ENCODE measurements around the gene TMEM109. TPM values are rescaled to one million over a fixed set of nuclear protein-coding genes. Genes with fewer than 3 reads are reported as not detected.

TMEM109 gene
- total RNA-seq, 1 experiment from 2014 or later = 26.8 TPM

DNA sequence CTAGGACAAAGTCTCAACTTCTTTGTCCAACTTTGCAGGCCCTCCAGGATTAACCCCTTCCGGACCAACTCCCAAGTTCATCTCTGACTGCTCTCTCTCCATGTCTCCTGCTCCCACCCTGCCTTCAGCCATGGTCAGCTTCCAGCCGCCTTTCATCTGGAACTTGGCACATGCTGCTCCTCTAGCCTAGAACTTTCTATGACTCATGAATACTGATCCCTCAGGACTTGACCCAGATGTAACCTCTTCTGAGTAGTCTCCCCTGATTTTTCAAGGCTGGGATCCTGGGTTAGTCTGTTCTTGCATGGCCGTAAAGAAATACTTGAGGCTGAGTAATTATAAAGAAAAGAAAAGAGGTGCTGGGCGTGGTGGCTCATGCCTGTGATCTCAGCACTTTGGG, 43.2 kb downstream of the TMEM109 start (continued):
- no peak for TF ChIP-seq NR1H2 (CRISPR knock-in tag; IDR thresholded peaks at IDR 0.05)

DNA sequence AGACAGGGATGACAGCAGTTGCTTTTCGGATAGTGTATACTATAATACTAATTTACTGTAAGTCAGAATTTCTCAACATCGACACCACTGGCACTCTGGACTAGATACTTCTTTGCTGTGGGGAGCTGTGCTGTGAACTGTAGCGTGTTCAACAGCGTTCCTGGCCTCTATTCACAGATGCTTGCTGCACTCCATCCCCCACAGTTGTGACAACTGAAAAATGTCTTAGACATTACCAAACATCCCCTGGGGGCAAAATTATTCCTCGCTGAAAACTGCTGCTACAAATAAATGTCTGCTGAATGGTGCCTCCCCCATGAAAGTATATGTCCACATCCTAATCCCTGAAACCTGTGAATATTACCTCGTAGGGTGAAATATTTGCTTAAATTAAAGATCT, 45.5 kb downstream of the TMEM109 start:
- ChIA-PET CTCF (interaction anchor here (1.5 kb wide), 1 partner anchor 10 kb away, joined by 4 read pairs; no protein-coding TSS in a partner anchor), POLR2A (no interaction called here)
- no peak overlapping the region for H3K27ac Mint-ChIP-seq
- ATAC-seq (no peak), DNase-seq (ENCODE audit: low spot score) (no peak)
- TF ChIP-seq, protein P1, sequence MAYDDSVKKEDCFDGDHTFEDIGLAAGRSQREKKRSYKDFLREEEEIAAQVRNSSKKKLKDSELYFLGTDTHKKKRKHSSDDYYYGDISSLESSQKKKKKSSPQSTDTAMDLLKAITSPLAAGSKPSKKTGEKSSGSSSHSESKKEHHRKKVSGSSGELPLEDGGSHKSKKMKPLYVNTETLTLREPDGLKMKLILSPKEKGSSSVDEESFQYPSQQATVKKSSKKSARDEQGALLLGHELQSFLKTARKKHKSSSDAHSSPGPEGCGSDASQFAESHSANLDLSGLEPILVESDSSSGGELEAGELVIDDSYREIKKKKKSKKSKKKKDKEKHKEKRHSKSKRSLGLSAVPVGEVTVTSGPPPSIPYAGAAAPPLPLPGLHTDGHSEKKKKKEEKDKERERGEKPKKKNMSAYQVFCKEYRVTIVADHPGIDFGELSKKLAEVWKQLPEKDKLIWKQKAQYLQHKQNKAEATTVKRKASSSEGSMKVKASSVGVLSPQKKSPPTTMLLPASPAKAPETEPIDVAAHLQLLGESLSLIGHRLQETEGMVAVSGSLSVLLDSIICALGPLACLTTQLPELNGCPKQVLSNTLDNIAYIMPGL (CRISPR knock-in tag; IDR thresholded peaks at IDR 0.05) = no peak
- no peak for TF ChIP-seq MYBL2 (CRISPR knock-in tag; IDR thresholded peaks at IDR 0.05)
- TF ChIP-seq RELA (CRISPR knock-in tag; IDR thresholded peaks at IDR 0.05; ENCODE audit: borderline replicate concordance) = no peak
- TF ChIP-seq, protein P2, sequence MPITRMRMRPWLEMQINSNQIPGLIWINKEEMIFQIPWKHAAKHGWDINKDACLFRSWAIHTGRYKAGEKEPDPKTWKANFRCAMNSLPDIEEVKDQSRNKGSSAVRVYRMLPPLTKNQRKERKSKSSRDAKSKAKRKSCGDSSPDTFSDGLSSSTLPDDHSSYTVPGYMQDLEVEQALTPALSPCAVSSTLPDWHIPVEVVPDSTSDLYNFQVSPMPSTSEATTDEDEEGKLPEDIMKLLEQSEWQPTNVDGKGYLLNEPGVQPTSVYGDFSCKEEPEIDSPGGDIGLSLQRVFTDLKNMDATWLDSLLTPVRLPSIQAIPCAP (CRISPR knock-in tag; IDR thresholded peaks at IDR 0.05) = no peak
- TF ChIP-seq PRRX2 (CRISPR knock-in tag; IDR thresholded peaks at IDR 0.05) = no peak
- TF ChIP-seq ZNF423 (CRISPR knock-in tag; IDR thresholded peaks at IDR 0.05) = no peak
- no peak for TF ChIP-seq NFATC4 (CRISPR knock-in tag; IDR thresholded peaks at IDR 0.05)
- TF ChIP-seq, protein P3, sequence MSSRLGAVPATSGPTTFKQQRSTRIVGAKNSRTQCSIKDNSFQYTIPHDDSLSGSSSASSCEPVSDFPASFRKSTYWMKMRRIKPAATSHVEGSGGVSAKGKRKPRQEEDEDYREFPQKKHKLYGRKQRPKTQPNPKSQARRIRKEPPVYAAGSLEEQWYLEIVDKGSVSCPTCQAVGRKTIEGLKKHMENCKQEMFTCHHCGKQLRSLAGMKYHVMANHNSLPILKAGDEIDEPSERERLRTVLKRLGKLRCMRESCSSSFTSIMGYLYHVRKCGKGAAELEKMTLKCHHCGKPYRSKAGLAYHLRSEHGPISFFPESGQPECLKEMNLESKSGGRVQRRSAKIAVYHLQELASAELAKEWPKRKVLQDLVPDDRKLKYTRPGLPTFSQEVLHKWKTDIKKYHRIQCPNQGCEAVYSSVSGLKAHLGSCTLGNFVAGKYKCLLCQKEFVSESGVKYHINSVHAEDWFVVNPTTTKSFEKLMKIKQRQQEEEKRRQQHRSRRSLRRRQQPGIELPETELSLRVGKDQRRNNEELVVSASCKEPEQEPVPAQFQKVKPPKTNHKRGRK (CRISPR knock-in tag; IDR thresholded peaks at IDR 0.05; ENCODE audit: borderline replicate concordance) = no peak
- TF ChIP-seq ELF4 (CRISPR knock-in tag; IDR thresholded peaks at IDR 0.05; ENCODE audit: low read depth) = no peak
- TF ChIP-seq, protein P4, sequence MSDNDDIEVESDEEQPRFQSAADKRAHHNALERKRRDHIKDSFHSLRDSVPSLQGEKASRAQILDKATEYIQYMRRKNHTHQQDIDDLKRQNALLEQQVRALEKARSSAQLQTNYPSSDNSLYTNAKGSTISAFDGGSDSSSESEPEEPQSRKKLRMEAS (CRISPR knock-in tag; IDR thresholded peaks at IDR 0.05) = no peak
- TF ChIP-seq MXD4 (CRISPR knock-in tag; IDR thresholded peaks at IDR 0.05; ENCODE audit: borderline replicate concordance) = no peak
- TF ChIP-seq, protein P5, sequence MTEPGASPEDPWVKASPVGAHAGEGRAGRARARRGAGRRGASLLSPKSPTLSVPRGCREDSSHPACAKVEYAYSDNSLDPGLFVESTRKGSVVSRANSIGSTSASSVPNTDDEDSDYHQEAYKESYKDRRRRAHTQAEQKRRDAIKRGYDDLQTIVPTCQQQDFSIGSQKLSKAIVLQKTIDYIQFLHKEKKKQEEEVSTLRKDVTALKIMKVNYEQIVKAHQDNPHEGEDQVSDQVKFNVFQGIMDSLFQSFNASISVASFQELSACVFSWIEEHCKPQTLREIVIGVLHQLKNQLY (CRISPR knock-in tag; IDR thresholded peaks at IDR 0.05) = no peak
- TF ChIP-seq, protein P6, sequence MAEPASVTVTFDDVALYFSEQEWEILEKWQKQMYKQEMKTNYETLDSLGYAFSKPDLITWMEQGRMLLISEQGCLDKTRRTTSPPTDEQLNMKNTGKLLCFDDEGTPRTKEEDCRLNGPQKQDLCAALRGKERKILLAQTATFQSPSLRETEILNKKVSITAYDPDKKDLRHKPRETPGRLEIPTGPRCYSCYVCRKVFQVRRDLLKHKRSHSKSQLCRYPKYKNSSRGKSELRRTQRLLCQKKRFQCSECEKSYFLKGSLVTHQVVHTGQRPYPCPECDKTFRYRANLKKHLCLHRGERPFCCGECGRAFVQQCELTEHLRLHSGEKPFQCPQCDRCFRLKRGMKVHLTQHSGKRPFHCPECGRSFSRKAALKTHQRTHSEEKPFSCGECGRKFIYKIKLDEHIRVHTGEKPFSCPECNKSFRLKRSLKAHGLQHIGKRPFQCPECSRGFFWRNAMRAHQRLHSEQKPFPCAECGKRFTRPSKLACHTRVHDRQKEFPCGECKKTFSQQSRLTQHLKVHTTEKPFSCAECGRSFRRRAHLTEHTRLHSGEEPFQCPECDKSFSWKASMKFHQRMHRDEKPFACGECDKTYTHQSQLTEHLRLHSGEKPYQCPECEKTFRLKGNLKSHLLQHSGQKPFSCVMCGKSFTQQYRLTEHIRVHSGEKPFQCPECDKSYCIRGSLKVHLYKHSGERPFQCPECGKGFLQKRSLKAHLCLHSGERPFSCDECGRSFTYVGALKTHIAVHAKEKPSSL (CRISPR knock-in tag; conservative IDR thresholded peaks at IDR 0.05) = no peak
- TF ChIP-seq EMX1 (CRISPR knock-in tag; IDR thresholded peaks at IDR 0.05) = no peak
- TF ChIP-seq, protein P7, sequence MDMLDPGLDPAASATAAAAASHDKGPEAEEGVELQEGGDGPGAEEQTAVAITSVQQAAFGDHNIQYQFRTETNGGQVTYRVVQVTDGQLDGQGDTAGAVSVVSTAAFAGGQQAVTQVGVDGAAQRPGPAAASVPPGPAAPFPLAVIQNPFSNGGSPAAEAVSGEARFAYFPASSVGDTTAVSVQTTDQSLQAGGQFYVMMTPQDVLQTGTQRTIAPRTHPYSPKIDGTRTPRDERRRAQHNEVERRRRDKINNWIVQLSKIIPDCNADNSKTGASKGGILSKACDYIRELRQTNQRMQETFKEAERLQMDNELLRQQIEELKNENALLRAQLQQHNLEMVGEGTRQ (CRISPR knock-in tag; IDR thresholded peaks at IDR 0.05) = no peak
- no peak for TF ChIP-seq CREB1 (CRISPR knock-in tag; IDR thresholded peaks at IDR 0.05)
- TF ChIP-seq SOX15 (CRISPR knock-in tag; IDR thresholded peaks at IDR 0.05) = no peak
- TF ChIP-seq NR3C1 (CRISPR knock-in tag; conservative IDR thresholded peaks at IDR 0.05; ENCODE audit: low read depth) = no peak
- TF ChIP-seq, protein P8, sequence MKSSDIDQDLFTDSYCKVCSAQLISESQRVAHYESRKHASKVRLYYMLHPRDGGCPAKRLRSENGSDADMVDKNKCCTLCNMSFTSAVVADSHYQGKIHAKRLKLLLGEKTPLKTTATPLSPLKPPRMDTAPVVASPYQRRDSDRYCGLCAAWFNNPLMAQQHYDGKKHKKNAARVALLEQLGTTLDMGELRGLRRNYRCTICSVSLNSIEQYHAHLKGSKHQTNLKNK (CRISPR knock-in tag; IDR thresholded peaks at IDR 0.05) = no peak
- no peaks in the 10 kb centered on the region for H3K4me1 Mint-ChIP-seq
- peaks cover 14% of the 10 kb centered on the region for H3K27me3 Mint-ChIP-seq (ENCODE audit: low read depth)
- H3K36me3 Mint-ChIP-seq = no peaks in the 10 kb centered on the region
- H3K9me3 Mint-ChIP-seq = no peaks in the 10 kb centered on the region
- no peak overlapping the region for H3K4me3 Mint-ChIP-seq
